Testis (tissue), 5 donors: Measurements from ENCODE around the gene GDPD4. TPM values are rescaled to one million over a fixed set of nuclear protein-coding genes. Genes with fewer than 3 reads are reported as not detected.

ENCODE experiments used
- DNase-seq: peaks from one replicate; pipeline ENCODE4 v3.0.0-alpha.2; 2019
- H3K27ac ChIP-seq, 2 donors: fragments of 200-600 bp; sonication (generic); one replicate each; pipeline ENCODE4 v1.5.1; 2019
- H3K27me3 ChIP-seq: fragments of 200-600 bp; sonication (generic); one replicate; pipeline ENCODE4 v1.5.1; 2019
- H3K36me3 ChIP-seq: fragments of 200-600 bp; sonication (generic); one replicate; pipeline ENCODE4 v1.5.1; 2017; ENCODE audit warnings: low read depth; ENCODE audit errors: missing control alignments
- H3K4me1 ChIP-seq: fragments of 200-600 bp; sonication (generic); one replicate; pipeline ENCODE4 v1.5.1; 2019
- H3K4me3 ChIP-seq, 2 donors: fragments of 200-600 bp; sonication (generic); one replicate each; pipeline ENCODE4 v1.5.1; 2017 to 2019
- H3K9me3 ChIP-seq: fragments of 200-600 bp; sonication (generic); one replicate; pipeline ENCODE4 v1.5.1; 2017
- CTCF ChIP-seq, 3 experiments: fragments of 450-650 bp in 2 of 3; fragments of 200-600 bp in 1 of 3; sonication (generic) in 1 of 3; IDR thresholded peaks; one replicate each; pipeline ENCODE4 v1.5.1; 2016 to 2019; ENCODE audit warnings: antibody characterized with exemption in 3 of 3, mild to moderate bottlenecking in 2 of 3, moderate library complexity in 1 of 3
- POLR2A ChIP-seq: fragments of 450-650 bp; IDR thresholded peaks from one replicate; pipeline ENCODE4 v1.6.1; 2017; ENCODE audit warnings: antibody characterized with exemption, mild to moderate bottlenecking, moderate library complexity
- WGBS, 2 donors: methylation state at CpG; one replicate each; pipeline ENCODE4 v1.1.5; 2018; 5-methylcytosine and 5-hydroxymethylcytosine counted together
- intact Hi-C: fragments of 100-400 bp; cut with DNase I; formaldehyde crosslinking; loops from one replicate; pipeline ENCODE4 v1.15.1; 2023; ENCODE audit warnings: low total_unique reads
- long read RNA-seq, 2 donors: transcript quantifications; one replicate each; lab custom pipeline, GENCODE V29; 2026
- polyA plus RNA-seq: library from polyadenylated mRNA; stranded (reverse); fragments of 350-450 nt; fragmentation: Illumina TruSeq; extraction: RNeasy Lipid Tissue Mini Kit (QIAGEN cat#74804); gene quantifications from one replicate; pipeline ENCODE4 v1.2.3, GENCODE V29; 2014; ENCODE audit warnings: low read depth, low replicate concordance; ENCODE audit not compliant: insufficient read depth
- total RNA-seq, 2 donors: library from RNA; depleted of rRNA; stranded (reverse); fragments of >200 nt; gene quantifications; one replicate each; pipeline ENCODE4 v1.2.3, GENCODE V29; 2016

The GDPD4 gene
- 10 to 100 TPM; 22.6 to 27.2 TPM for total RNA-seq
- polyA plus RNA-seq: 11.9 TPM
- long read RNA-seq, donor 1, partial matches to known transcripts: 0 of 1 reads
- long read RNA-seq, donor 1, other reads (novel, unspliced or antisense): 0 of 1 reads
- long read RNA-seq, donor 2: 0 reads

DNA sequence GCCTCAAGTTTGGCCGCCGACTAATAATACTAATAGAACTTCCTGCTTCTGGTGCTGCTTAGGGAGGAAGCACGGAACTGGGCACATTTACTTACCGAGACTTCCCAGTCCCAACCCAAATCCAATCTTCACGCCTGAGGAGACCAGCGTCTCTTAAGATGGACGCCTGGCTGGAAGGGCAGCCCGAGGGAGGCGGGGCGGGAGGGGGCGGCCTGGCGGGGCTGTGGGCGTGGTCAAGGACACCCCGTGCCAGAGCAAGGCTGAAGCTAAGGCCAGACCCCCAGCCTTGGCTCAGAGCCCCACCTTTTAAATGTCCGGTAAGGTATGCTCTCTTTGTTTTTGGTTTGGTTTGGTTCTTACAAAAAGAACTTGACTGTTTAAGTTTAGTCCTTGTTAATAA is at the start of gene GDPD4:
Gene GDPD4, minus strand, starts transcription at position 177 of the 400 bp plus-strand sequence. CDS start 16,549 bp downstream, outside the sequence.
- WGBS, 2 donors: 57 to 60% methylated on average over 14 to 15 of the region's 15 CpGs
- DNase-seq: peak; percentile 74
- Histone ChIP-seq H3K4me3 (peak within 1 kb of the TSS; percentile 46 to 51), H3K4me1 (no peaks in the 10 kb centered on the region), H3K27ac (no peak within 1 kb of the TSS), H3K9me3 (no peaks in the 10 kb centered on the region), H3K36me3 (no peaks in the 10 kb centered on the region), H3K27me3 (no peaks in the 10 kb centered on the region)
- no peak for TF ChIP-seq CTCF (IDR thresholded peaks at IDR 0.05)
- TF ChIP-seq POLR2A: no peak
- intact Hi-C loops: no loop called here

DNA sequence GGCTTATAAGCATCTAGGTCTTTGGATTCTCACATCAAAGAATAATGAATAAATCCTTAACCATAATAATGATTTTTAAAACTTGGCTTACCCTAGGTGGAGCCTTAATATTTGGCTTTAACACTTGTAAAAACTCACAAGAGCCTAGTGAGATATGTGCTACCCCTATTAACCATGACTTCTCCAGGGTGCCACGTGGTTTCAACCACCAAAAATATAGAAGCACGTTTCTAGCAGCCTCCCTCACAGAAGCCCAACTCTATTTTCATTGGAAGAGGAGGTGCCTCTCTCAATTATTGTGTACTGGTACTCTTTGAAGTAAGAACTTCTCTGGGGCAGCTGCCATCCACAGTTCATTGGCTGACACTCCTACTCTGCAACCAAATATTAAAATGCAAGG is 46.5 kb upstream of the GDPD4 start:
- H3K27ac ChIP-seq: no peak overlapping the region
- 85 to 87% methylated on average over 2 of the region's 2 CpGs for WGBS, 2 donors
- DNase-seq: no peak
- H3K4me3 ChIP-seq: no peak overlapping the region
- intact Hi-C loops: no loop called here
- no peaks in the 10 kb centered on the region for H3K9me3 ChIP-seq
- no peaks in the 10 kb centered on the region for H3K4me1 ChIP-seq
- no peaks in the 10 kb centered on the region for H3K27me3 ChIP-seq
- TF ChIP-seq CTCF (IDR thresholded peaks at IDR 0.05) (no peak), POLR2A (no peak)
- no peaks in the 10 kb centered on the region for H3K36me3 ChIP-seq

DNA sequence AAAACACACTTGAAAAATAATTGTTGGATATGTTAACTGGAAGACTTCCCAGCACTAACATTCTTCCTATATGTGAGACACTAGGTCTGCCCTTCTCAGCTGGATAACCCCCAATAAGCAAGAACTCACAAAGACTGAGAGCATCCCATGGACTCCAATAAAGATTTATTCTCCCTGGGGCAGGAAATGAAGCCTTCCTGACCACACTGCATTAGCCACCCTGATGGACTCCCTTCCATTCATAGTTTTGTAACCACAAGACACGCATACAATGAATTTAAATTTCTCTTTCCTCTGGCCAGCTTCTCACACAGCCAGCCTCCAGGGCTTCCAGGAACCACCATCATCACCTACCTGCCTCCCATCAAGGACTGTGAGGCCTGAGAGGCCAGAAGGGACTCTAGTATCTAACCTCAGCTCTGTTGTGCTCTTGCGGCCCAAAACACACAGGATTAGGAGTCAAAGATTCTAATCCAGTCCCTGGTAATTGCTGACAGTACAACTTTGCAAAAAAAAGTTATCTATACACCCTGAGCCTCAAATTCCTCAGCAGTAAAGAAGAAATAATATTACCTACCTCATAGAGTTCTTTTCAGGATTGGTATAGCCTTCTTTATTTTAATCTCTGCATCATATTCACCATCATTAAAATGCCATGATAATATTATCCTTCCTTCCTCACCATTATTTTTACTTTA is 45.6 kb upstream of the GDPD4 start:
- DNase-seq: no peak
- H3K27ac ChIP-seq: no peak overlapping the region
- TF ChIP-seq CTCF (IDR thresholded peaks at IDR 0.05) (no peak), POLR2A (no peak)
- intact Hi-C loops: no loop called here
- no peaks in the 10 kb centered on the region for H3K9me3 ChIP-seq
- WGBS, 2 donors: 92 to 97% methylated on average over 2 of the region's 2 CpGs
- no peaks in the 10 kb centered on the region for H3K4me1 ChIP-seq
- H3K36me3 ChIP-seq: no peaks in the 10 kb centered on the region
- no peaks in the 10 kb centered on the region for H3K27me3 ChIP-seq
- no peak overlapping the region for H3K4me3 ChIP-seq

- Histone ChIP-seq H3K27ac (no peak overlapping the region), H3K36me3 (no peaks in the 10 kb centered on the region), H3K4me3 (no peak overlapping the region), H3K9me3 (no peaks in the 10 kb centered on the region), H3K4me1 (no peaks in the 10 kb centered on the region), H3K27me3 (no peaks in the 10 kb centered on the region)
- TF ChIP-seq POLR2A (no peak), CTCF (IDR thresholded peaks at IDR 0.05) (no peak)
- WGBS, 2 donors: 87 to 88% methylated on average over 3 of the region's 3 CpGs
- intact Hi-C loops: no loop called here
- DNase-seq: no peak
Observed at GRCh38 chr11:77345621-77346020, 44.1 kb upstream of the GDPD4 start.

GRCh38 chr11:77340501-77340900 is 39.0 kb upstream of the GDPD4 start:
- no peaks in the 10 kb centered on the region for H3K36me3 ChIP-seq
- intact Hi-C loops: no loop called here
- no peak overlapping the region for H3K4me3 ChIP-seq
- TF ChIP-seq POLR2A: no peak
- TF ChIP-seq CTCF (IDR thresholded peaks at IDR 0.05): no peak
- DNase-seq: no peak
- H3K9me3 ChIP-seq: no peaks in the 10 kb centered on the region
- WGBS, 2 donors: 64 to 65% methylated on average over 3 of the region's 3 CpGs
- no peak overlapping the region for H3K27ac ChIP-seq
- H3K27me3 ChIP-seq: no peaks in the 10 kb centered on the region
- no peaks in the 10 kb centered on the region for H3K4me1 ChIP-seq
